ENCODE measurements around the gene MRPL18. TPM values are rescaled to one million over a fixed set of nuclear protein-coding genes. Genes with fewer than 3 reads are reported as not detected.
"Not testable (repeated sequence)": the region's sequence is repeated elsewhere in the genome, so short reads cannot be mapped to it uniquely, and the experiment has no call there.

MRPL18 gene
- total RNA-seq, 2 donors from 2014 or later: 62.3 to 66.0 TPM

GRCh38 chr6:159788276-159788675, 2.0 kb upstream of the MRPL18 start:
- H3K36me3 ChIP-seq: peaks cover 54% of the 10 kb centered on the region
- peak overlapping the region; percentile 99 for H3K27ac ChIP-seq
- peaks cover 0 to 48% of the 10 kb centered on the region in 2 donors for H3K4me1 ChIP-seq

GRCh38 chr6:159788753-159789376, 1.4 kb upstream of the MRPL18 start:
- no peaks in the 10 kb centered on the region for H3K27me3 ChIP-seq
- peak overlapping the region; percentile 99 for H3K27ac ChIP-seq
- DNase-seq (ENCODE audit: low spot score): peak; percentile 60
- H3K4me3 ChIP-seq: peak overlapping the region; percentile 92 to 99
- no peaks in the 10 kb centered on the region for H3K9me3 ChIP-seq
- peaks cover 0 to 48% of the 10 kb centered on the region in 2 donors for H3K4me1 ChIP-seq
- no peak for TF ChIP-seq CTCF (IDR thresholded peaks at IDR 0.05)
- peaks cover 53% of the 10 kb centered on the region for H3K36me3 ChIP-seq

More at GRCh38 chr6:159788276-159788675, 2.0 kb upstream of the MRPL18 start:
- H3K9me3 ChIP-seq: no peaks in the 10 kb centered on the region
- no peak for TF ChIP-seq CTCF (IDR thresholded peaks at IDR 0.05)
- H3K27me3 ChIP-seq: no peaks in the 10 kb centered on the region
- DNase-seq (ENCODE audit: low spot score): no peak
- peak overlapping the region; percentile 92 to 99 for H3K4me3 ChIP-seq

GRCh38 chr6:159789377-159790148, 704 bp upstream of the MRPL18 start, which contains the start of gene TCP1:
Gene TCP1 (minus strand): TSS chr6:159789602. CDS start chr6:159789468, 134 bp downstream.
- peak; percentile 100 for DNase-seq (ENCODE audit: low spot score)
- peaks cover 0 to 48% of the 10 kb centered on the region in 2 donors for H3K4me1 ChIP-seq
- TF ChIP-seq CTCF (IDR thresholded peaks at IDR 0.05): no peak
- no peaks in the 10 kb centered on the region for H3K27me3 ChIP-seq
- H3K36me3 ChIP-seq: peaks cover 46% of the 10 kb centered on the region
- peak within 1 kb of the TSS; percentile 99 for H3K27ac ChIP-seq
- peak within 1 kb of the TSS; percentile 92 to 99 for H3K4me3 ChIP-seq
- H3K9me3 ChIP-seq: no peaks in the 10 kb centered on the region

DNA sequence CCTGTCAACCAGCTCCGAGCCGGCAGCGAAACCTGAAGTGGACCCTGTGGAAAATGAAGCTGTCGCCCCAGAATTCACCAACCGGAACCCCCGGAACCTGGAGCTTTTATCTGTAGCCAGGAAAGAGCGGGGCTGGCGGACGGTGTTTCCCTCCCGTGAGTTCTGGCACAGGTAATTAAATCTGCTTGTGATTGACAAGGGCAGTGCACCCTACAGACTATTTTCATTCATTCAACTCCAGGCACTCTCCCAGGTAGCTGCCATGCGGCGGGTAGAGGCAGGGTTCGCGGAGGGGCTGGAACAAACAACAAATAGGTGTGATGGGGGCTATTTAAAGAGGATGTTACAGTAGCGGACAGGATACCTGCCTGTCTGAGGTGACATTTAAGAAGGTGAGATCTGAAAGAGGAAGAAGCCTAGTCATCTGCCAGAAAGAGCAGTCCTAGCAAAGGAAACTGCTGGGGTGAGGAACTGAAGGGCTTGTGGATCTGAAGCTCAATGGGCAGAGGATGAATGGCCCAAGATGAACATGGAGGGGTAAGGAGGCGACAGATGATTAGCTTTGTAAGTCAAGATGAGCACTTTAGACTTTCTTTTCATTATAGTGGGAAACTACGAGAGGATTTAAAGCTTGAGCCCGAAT, 810 bp downstream of the MRPL18 start:
- peak overlapping the region; percentile 99 for H3K27ac ChIP-seq
- DNase-seq (ENCODE audit: low spot score): no peak
- H3K9me3 ChIP-seq: no peaks in the 10 kb centered on the region
- H3K4me3 ChIP-seq: peak overlapping the region; percentile 92 to 99
- H3K36me3 ChIP-seq: peaks cover 37% of the 10 kb centered on the region
- peaks cover 0 to 47% of the 10 kb centered on the region in 2 donors for H3K4me1 ChIP-seq
- TF ChIP-seq CTCF (IDR thresholded peaks at IDR 0.05): no peak
- H3K27me3 ChIP-seq: no peaks in the 10 kb centered on the region

- H3K9me3 ChIP-seq; H3K27ac ChIP-seq; H3K4me3 ChIP-seq; H3K27me3 ChIP-seq; DNase-seq (ENCODE audit: low spot score): not testable (repeated sequence)
- Histone ChIP-seq H3K4me1 (peaks cover 0 to 22% of the 10 kb centered on the region in 2 donors), H3K36me3 (peaks cover 50% of the 10 kb centered on the region)
Measured at GRCh38 chr6:159794976-159795375, 4.7 kb downstream of the MRPL18 start.

DNA sequence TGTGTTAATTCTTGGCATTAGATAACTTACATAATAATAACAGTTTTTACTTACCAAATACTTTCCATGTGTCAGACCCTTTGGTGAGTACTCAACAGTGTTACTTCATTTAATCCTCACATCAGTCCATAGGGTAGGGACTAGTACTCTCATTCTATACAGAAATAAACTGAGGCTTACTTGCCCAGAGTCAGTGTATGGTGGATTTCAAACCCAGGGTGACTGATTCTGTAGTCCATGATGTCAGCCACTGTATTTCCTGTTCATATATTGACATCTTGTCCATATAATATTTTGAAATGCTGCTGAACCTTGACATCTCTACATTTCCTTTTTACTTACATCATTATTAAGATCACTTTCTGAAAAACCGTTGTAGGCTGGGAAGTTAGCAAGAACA, 7.3 kb downstream of the MRPL18 start:
- Histone ChIP-seq H3K4me3 (no peak overlapping the region), H3K27ac (no peak overlapping the region), H3K9me3 (no peaks in the 10 kb centered on the region), H3K27me3 (no peaks in the 10 kb centered on the region), H3K36me3 (peaks cover 51% of the 10 kb centered on the region), H3K4me1 (peaks cover 0 to 4% of the 10 kb centered on the region in 2 donors)
- no peak for TF ChIP-seq CTCF (IDR thresholded peaks at IDR 0.05)
- DNase-seq (ENCODE audit: low spot score): no peak
